ENCODE measurements around the gene LHFPL6. TPM values are rescaled to one million over a fixed set of nuclear protein-coding genes. Genes with fewer than 3 reads are reported as not detected.
A peak's percentile ranks its signal among the peaks of the same experiment; 100 is the strongest.

LHFPL6 gene
- total RNA-seq, 2 donors from 2014 or later = 0.53 to 2.8 TPM

- no peak overlapping the region for H3K27ac ChIP-seq (ENCODE audit: low read depth, low read length)
- no peaks in the 10 kb centered on the region for H3K27me3 ChIP-seq (ENCODE audit: control insufficient read depth, insufficient read depth, low read length, poor library complexity, severe bottlenecking)
- Mint-ChIP-seq H3K27ac (no peak overlapping the region), H3K4me3 (no peak overlapping the region), H3K9me3 (no peaks in the 10 kb centered on the region), H3K4me1 (peaks cover 8% of the 10 kb centered on the region), H3K27me3 (ENCODE audit: insufficient read depth) (peaks cover 34% of the 10 kb centered on the region), H3K36me3 (ENCODE audit: low read depth) (no peaks in the 10 kb centered on the region)
- H3K36me3 ChIP-seq (ENCODE audit: control insufficient read depth, insufficient read depth, low read length) = no peaks in the 10 kb centered on the region
- no peaks in the 10 kb centered on the region for H3K9me3 ChIP-seq (ENCODE audit: control insufficient read depth, low read length)
- no peak for TF ChIP-seq CTCF (conservative IDR thresholded peaks at IDR 0.05)
- no peak overlapping the region for H3K4me3 ChIP-seq (ENCODE audit: low read length)
- DNase-seq = no peak
- WGBS, 2 experiments (ENCODE audit: insufficient coverage in 1 of 2, insufficient read length in 1 of 2) = 86 to 89% methylated on average over 4 to 5 of the region's 5 CpGs
- no peak overlapping the region for H3K9ac ChIP-seq (ENCODE audit: extremely low read depth, low read length, poor library complexity, severe bottlenecking)
- peaks cover 8% of the 10 kb centered on the region for H3K4me1 ChIP-seq (ENCODE audit: control insufficient read depth, insufficient read depth, low read length)
These were observed 180.0 kb downstream of the LHFPL6 start for GRCh38 chr13:39422845-39423565.

GRCh38 chr13:39419876-39420275, 183.1 kb downstream of the LHFPL6 start:
- H3K4me1 Mint-ChIP-seq = peaks cover 23% of the 10 kb centered on the region
- Histone ChIP-seq H3K4me3 (ENCODE audit: low read length) (no peak overlapping the region), H3K9me3 (ENCODE audit: control insufficient read depth, low read length) (no peaks in the 10 kb centered on the region), H3K4me1 (ENCODE audit: control insufficient read depth, insufficient read depth, low read length) (peaks cover 15% of the 10 kb centered on the region), H3K36me3 (ENCODE audit: control insufficient read depth, insufficient read depth, low read length) (no peaks in the 10 kb centered on the region), H3K27me3 (ENCODE audit: control insufficient read depth, insufficient read depth, low read length, poor library complexity, severe bottlenecking) (peaks cover 9% of the 10 kb centered on the region), H3K27ac (ENCODE audit: low read depth, low read length) (peak overlapping the region; percentile 64), H3K9ac (ENCODE audit: extremely low read depth, low read length, poor library complexity, severe bottlenecking) (no peak overlapping the region)
- H3K27me3 Mint-ChIP-seq (ENCODE audit: insufficient read depth) = peaks cover 51% of the 10 kb centered on the region
- no peak overlapping the region for H3K4me3 Mint-ChIP-seq
- WGBS, 2 experiments (ENCODE audit: insufficient coverage in 1 of 2, insufficient read length in 1 of 2) = 87 to 95% methylated on average over 3 to 4 of the region's 4 CpGs
- no peak for DNase-seq
- no peaks in the 10 kb centered on the region for H3K36me3 Mint-ChIP-seq (ENCODE audit: low read depth)
- no peak for TF ChIP-seq CTCF (conservative IDR thresholded peaks at IDR 0.05)
- H3K9me3 Mint-ChIP-seq = no peaks in the 10 kb centered on the region
- H3K27ac Mint-ChIP-seq = no peak overlapping the region

GRCh38 chr13:39419068-39419467, 183.9 kb downstream of the LHFPL6 start:
- H3K9ac ChIP-seq (ENCODE audit: extremely low read depth, low read length, poor library complexity, severe bottlenecking) = no peak overlapping the region
- H3K4me3 ChIP-seq (ENCODE audit: low read length) = no peak overlapping the region
- peaks cover 50% of the 10 kb centered on the region for H3K27me3 Mint-ChIP-seq (ENCODE audit: insufficient read depth)
- H3K4me3 Mint-ChIP-seq = no peak overlapping the region
- peak overlapping the region; percentile 97 for H3K27ac ChIP-seq (ENCODE audit: low read depth, low read length)
- H3K4me1 Mint-ChIP-seq = peaks cover 23% of the 10 kb centered on the region
- no peak for DNase-seq
- no peaks in the 10 kb centered on the region for H3K36me3 ChIP-seq (ENCODE audit: control insufficient read depth, insufficient read depth, low read length)
- H3K36me3 Mint-ChIP-seq (ENCODE audit: low read depth) = no peaks in the 10 kb centered on the region
- no peak overlapping the region for H3K27ac Mint-ChIP-seq
- peaks cover 9% of the 10 kb centered on the region for H3K27me3 ChIP-seq (ENCODE audit: control insufficient read depth, insufficient read depth, low read length, poor library complexity, severe bottlenecking)
- peaks cover 16% of the 10 kb centered on the region for H3K4me1 ChIP-seq (ENCODE audit: control insufficient read depth, insufficient read depth, low read length)
- TF ChIP-seq CTCF (conservative IDR thresholded peaks at IDR 0.05) = no peak
- no peaks in the 10 kb centered on the region for H3K9me3 Mint-ChIP-seq
- no peaks in the 10 kb centered on the region for H3K9me3 ChIP-seq (ENCODE audit: control insufficient read depth, low read length)
